Prostate gland (tissue), 2 donors: ENCODE data around the gene MUSK.

Experiments used
- CTCF ChIP-seq, 4 experiments: fragments of 200-600 bp in 2 of 4; fragments of 450-650 bp in 2 of 4; sonication (generic) in 2 of 4; IDR thresholded peaks; 1 replicate in 3 of 4; 2 replicates in 1 of 4; pipeline ENCODE4 v1.5.1; 2016 to 2019; ENCODE audit warnings: antibody characterized with exemption in 4 of 4, mild to moderate bottlenecking in 2 of 4, moderate library complexity in 2 of 4
- POLR2A ChIP-seq: fragments of 450-650 bp; IDR thresholded peaks from one replicate; pipeline ENCODE4 v1.6.1; 2016; ENCODE audit warnings: antibody characterized with exemption, mild to moderate bottlenecking
- POLR2AphosphoS5 ChIP-seq: sonication (generic); formaldehyde crosslinking; IDR thresholded peaks from one replicate; pipeline ENCODE4 v1.6.1; 2017; ENCODE audit warnings: antibody characterized with exemption

GRCh38 chr9:110850401-110851135 is 182.0 kb downstream of the MUSK start:
- TF ChIP-seq CTCF (IDR thresholded peaks at IDR 0.05) (no peak), POLR2A (no peak), POLR2AphosphoS5 (no peak)
